Transverse colon (tissue), 4 donors: ENCODE results near the gene PINK1.

ENCODE experiments used
- CTCF ChIP-seq, 5 experiments: fragments of 200-600 bp in 3 of 5; fragments of 450-650 bp in 2 of 5; sonication (generic) in 3 of 5; IDR thresholded peaks; 1 replicate in 2 of 5; 2 replicates in 3 of 5; pipeline ENCODE4 v1.5.1; 2016 to 2017; ENCODE audit warnings: antibody characterized with exemption in 5 of 5, inconsistent platforms in 3 of 5, mild to moderate bottlenecking in 2 of 5, moderate library complexity in 1 of 5
- EP300 ChIP-seq: sonication (generic); formaldehyde crosslinking; IDR thresholded peaks from one replicate; pipeline ENCODE4 v1.6.1; 2017; ENCODE audit warnings: antibody characterized with exemption, low read depth
- POLR2A ChIP-seq: fragments of 450-650 bp; IDR thresholded peaks from one replicate; pipeline ENCODE4 v1.6.1; 2016; ENCODE audit warnings: antibody characterized with exemption, mild to moderate bottlenecking, moderate library complexity
- POLR2AphosphoS5 ChIP-seq, 3 donors: sonication (generic); formaldehyde crosslinking; IDR thresholded peaks; one replicate each; pipeline ENCODE4 v1.6.1; 2016; ENCODE audit warnings: antibody characterized with exemption in 3 of 3

- TF ChIP-seq CTCF (IDR thresholded peaks at IDR 0.05) = no peak
- no peak for TF ChIP-seq POLR2A
- peak in 1 of 3 donors; percentile 4 for TF ChIP-seq POLR2AphosphoS5 (IDR thresholded peaks at IDR 0.05)
- no peak for TF ChIP-seq EP300
Measured at GRCh38 chr1:20654104-20654690, 20.9 kb downstream of the PINK1 start.
